ENCODE measurements around the gene VPS37B. TPM values are rescaled to one million over a fixed set of nuclear protein-coding genes. Genes with fewer than 3 reads are reported as not detected.
"Not testable (repeated sequence)": the region's sequence is repeated elsewhere in the genome, so short reads cannot be mapped to it uniquely, and the experiment has no call there.

VPS37B gene, protein sequence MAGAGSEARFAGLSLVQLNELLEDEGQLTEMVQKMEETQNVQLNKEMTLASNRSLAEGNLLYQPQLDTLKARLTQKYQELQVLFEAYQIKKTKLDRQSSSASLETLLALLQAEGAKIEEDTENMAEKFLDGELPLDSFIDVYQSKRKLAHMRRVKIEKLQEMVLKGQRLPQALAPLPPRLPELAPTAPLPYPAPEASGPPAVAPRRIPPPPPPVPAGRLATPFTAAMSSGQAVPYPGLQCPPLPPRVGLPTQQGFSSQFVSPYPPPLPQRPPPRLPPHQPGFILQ
- total RNA-seq: 1 to 10 TPM; 4.8 to 8.2 (median 7.6) TPM

DNA sequence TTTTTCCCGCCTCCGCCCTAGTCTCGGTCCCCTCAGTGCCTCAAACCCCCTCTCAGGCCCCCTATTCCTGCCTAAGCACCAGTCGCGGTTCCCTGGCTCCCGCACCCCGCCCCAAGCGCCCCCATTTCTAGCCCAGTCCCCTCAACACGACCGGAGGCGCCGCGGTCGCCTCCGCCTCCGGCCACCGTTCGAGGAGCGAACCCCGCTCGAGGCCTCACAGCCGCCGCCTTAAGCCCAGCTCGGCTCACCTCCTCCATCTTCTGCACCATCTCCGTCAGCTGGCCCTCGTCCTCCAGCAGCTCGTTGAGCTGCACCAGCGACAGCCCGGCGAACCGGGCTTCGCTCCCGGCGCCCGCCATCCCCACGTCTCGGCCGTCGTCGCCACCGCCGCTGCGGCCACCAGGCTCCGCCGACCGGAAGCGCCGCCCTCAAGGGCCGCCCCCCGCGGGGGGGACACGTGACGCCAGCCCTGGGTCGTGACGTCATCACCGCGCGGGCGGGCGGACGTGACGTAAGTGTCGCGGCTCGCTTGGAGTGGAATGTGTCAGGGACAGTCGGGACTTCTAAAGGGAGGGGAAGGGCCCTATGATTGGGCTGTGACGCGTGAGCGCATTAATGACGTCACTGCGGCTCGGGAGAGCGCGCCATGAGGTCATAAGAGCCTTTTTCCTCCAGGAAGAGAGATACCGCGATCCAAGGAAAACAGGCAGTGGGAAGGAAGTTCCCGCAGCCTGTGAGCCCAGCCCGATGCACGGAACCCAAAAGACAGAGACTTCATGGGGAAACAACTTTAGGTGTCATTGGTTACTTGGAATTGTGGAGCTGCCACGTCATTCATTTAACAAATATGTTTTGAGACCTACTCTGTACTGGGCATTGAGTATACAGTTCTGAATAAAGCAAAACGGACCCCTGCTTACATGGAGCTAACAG lies at the start of gene VPS37B:
Gene VPS37B, minus strand, starts transcription at position 421 of the 933 bp plus-strand sequence. Its CDS starts 62 bp downstream, at position 359.
- H3K4me3 ChIP-seq: peak within 1 kb of the TSS; percentile 82 to 96 (median 94)
- intact Hi-C loops (cut with DNase I; ENCODE audit: low total_unique reads): loop anchor here (2.0 kb wide), 2 partner anchors 25 to 79 kb away; partner anchors contain the start of gene OGFOD2
- no peaks in the 10 kb centered on the region for H3K36me3 ChIP-seq
- DNase-seq: peak; percentile 13 to 52
- peak; percentile 68 to 81 for ATAC-seq
- no peaks in the 10 kb centered on the region for H3K9me3 ChIP-seq
- H3K27me3 ChIP-seq: no peaks in the 10 kb centered on the region
- TF ChIP-seq, protein P1, sequence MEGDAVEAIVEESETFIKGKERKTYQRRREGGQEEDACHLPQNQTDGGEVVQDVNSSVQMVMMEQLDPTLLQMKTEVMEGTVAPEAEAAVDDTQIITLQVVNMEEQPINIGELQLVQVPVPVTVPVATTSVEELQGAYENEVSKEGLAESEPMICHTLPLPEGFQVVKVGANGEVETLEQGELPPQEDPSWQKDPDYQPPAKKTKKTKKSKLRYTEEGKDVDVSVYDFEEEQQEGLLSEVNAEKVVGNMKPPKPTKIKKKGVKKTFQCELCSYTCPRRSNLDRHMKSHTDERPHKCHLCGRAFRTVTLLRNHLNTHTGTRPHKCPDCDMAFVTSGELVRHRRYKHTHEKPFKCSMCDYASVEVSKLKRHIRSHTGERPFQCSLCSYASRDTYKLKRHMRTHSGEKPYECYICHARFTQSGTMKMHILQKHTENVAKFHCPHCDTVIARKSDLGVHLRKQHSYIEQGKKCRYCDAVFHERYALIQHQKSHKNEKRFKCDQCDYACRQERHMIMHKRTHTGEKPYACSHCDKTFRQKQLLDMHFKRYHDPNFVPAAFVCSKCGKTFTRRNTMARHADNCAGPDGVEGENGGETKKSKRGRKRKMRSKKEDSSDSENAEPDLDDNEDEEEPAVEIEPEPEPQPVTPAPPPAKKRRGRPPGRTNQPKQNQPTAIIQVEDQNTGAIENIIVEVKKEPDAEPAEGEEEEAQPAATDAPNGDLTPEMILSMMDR (IDR thresholded peaks at IDR 0.05 in 4 of 5, conservative IDR thresholded peaks at IDR 0.05 in 1 of 5): peak in 2 of 5 experiments; percentile 11 to 40
- peak; percentile 80 to 82 for TF ChIP-seq POLR2A (IDR thresholded peaks at IDR 0.05)
- peaks cover 39 to 46% of the 10 kb centered on the region in 2 donors for H3K4me1 ChIP-seq
- peak within 1 kb of the TSS; percentile 79 to 85 (median 84) for H3K27ac ChIP-seq
- in situ Hi-C loops (cut with MboI; ENCODE audit: low sequenced_read_pairs in 4 of 4): no loop called here

DNA sequence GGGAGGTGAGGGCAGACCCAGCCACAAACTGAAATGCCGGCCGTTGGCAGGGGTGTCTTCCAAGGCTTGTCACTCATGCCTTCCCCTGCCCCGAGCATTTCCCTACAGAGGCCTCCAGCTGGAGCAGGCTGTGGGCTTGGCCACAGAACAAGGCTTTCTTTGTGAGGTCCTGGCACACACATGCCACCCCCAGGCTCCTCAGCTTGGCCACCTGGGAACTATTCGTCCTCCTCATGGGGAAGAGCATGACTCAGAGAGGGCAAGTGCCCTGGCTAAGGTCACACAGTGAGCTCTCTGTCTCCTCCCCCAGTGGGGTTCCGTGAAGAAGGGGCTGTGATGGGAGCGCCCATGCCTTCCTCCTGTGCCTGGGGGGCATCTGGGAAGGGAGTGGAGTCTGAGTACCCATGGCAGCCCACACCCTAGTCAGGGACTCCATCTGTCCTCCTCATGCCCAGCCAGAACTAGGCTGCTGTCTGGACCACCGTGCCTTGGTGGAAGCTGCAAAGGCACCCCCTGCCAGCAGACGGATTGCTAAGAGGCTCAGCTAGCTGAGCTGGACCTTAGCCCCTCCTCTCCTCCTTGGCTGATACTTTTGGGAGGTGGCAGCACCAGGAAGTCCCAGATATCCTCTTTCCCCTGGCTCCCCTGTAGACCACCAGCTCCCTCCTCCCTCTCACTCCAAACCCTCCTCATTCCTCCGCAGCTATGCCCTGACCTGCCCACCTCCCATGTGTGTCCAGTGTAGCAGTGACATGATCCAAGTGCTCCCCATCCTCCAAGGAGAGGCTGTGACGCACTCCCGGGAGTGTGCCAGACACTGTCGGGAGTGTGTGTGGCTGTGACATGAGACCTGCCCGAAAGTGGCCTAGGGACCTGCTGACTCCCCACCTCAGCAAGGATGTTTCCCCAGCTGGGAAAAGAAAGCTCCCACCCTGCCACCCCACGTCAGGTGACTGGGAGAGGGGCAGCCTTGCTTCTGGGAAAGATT lies 49.0 kb upstream of the VPS37B start:
- DNase-seq (no peak), ATAC-seq (no peak)
- Histone ChIP-seq H3K4me1 (peaks cover 10 to 11% of the 10 kb centered on the region in 2 donors), H3K27ac (peak overlapping the region in 3 of 4 donors; percentile 57 to 71 (median 69)), H3K9me3 (no peaks in the 10 kb centered on the region), H3K27me3 (no peaks in the 10 kb centered on the region), H3K4me3 (no peak overlapping the region), H3K36me3 (no peaks in the 10 kb centered on the region)
- intact Hi-C loops (cut with DNase I; ENCODE audit: low total_unique reads) (no loop called here), in situ Hi-C loops (cut with MboI; ENCODE audit: low sequenced_read_pairs in 4 of 4) (no loop called here)
- TF ChIP-seq, protein P1 (IDR thresholded peaks at IDR 0.05 in 4 of 5, conservative IDR thresholded peaks at IDR 0.05 in 1 of 5): no peak
- TF ChIP-seq POLR2A (IDR thresholded peaks at IDR 0.05): no peak

DNA sequence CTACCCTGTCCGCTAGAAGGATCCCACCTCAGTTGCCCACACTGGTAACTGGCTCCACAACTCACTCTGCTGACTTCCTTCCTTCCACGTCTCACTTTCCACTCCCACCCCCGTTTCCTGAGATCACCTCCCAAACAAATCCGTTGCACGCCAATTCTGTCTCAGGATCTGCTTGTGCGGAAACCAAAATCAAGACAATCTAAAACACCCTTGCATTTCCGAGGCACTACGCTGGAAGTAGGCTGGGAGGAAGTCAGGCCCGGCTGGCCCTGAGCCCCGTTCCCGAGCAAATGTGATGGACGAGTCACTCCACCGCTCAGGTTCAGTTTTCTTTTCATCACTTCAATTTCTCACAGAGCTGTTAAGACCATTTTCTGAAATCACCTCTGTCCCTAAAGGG lies 47.3 kb upstream of the VPS37B start:
- no peaks in the 10 kb centered on the region for H3K36me3 ChIP-seq
- in situ Hi-C loops (cut with MboI; ENCODE audit: low sequenced_read_pairs in 4 of 4): no loop called here
- TF ChIP-seq, protein P1 (IDR thresholded peaks at IDR 0.05 in 4 of 5, conservative IDR thresholded peaks at IDR 0.05 in 1 of 5): no peak
- TF ChIP-seq POLR2A (IDR thresholded peaks at IDR 0.05): no peak
- intact Hi-C loops (cut with DNase I; ENCODE audit: low total_unique reads): no loop called here
- no peak overlapping the region for H3K4me3 ChIP-seq
- ATAC-seq (no peak), DNase-seq (no peak)
- no peaks in the 10 kb centered on the region for H3K9me3 ChIP-seq
- H3K27ac ChIP-seq: peak overlapping the region; percentile 24 to 71 (median 63)
- H3K27me3 ChIP-seq: no peaks in the 10 kb centered on the region
- peaks cover 11 to 12% of the 10 kb centered on the region in 2 donors for H3K4me1 ChIP-seq

DNA sequence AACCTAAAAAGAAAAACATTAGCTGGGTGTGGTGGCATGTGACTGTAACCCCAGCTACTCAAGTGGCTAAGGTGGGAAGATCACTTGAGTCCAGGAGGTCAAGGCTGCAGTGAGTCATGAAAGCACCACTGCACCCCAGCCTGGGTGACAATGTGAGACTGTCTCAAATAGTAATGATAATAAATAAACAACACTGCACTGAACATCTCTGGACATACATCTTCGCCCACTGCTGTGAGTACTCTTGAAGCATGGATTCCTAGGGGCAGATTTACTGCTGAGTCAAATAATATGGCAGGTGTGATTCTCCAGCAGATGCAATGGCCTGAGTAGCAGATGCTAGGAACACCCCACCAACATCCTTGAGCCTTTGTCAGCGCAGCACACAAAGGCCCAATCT lies 46.7 kb upstream of the VPS37B start:
- ATAC-seq: no peak
- H3K4me3 ChIP-seq: no peak overlapping the region
- no peaks in the 10 kb centered on the region for H3K36me3 ChIP-seq
- H3K27me3 ChIP-seq: no peaks in the 10 kb centered on the region
- DNase-seq: no peak
- TF ChIP-seq, protein P1 (IDR thresholded peaks at IDR 0.05 in 4 of 5, conservative IDR thresholded peaks at IDR 0.05 in 1 of 5): no peak
- no peak for TF ChIP-seq POLR2A (IDR thresholded peaks at IDR 0.05)
- no peaks in the 10 kb centered on the region for H3K9me3 ChIP-seq
- peaks cover 12 to 14% of the 10 kb centered on the region in 2 donors for H3K4me1 ChIP-seq
- in situ Hi-C loops (cut with MboI; ENCODE audit: low sequenced_read_pairs in 4 of 4): no loop called here
- intact Hi-C loops (cut with DNase I; ENCODE audit: low total_unique reads): no loop called here
- H3K27ac ChIP-seq: peak overlapping the region; percentile 24 to 71 (median 63)

DNA sequence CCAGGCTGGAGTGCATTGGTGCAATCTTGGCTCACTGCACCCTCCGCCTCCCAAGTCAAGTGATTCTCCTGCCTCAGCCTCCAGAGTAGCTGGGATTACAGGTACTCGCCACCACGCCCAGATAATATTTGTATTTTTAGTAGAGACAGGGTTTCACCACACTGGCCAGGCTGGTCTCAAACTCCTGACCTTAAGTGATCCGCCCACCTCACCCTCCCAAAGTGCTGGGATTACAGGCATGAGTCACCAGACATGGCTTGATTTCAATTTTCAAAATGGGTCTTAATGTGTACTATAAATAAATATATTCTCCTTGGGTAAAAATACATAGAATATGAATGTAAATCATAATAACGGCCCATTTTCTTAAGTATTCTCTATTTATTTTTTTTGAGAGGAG lies 45.4 kb upstream of the VPS37B start:
- H3K9me3 ChIP-seq; H3K36me3 ChIP-seq; in situ Hi-C loops (cut with MboI; ENCODE audit: low sequenced_read_pairs in 4 of 4); H3K27me3 ChIP-seq; DNase-seq; H3K27ac ChIP-seq; intact Hi-C loops (cut with DNase I; ENCODE audit: low total_unique reads); H3K4me3 ChIP-seq; H3K4me1 ChIP-seq; ATAC-seq: not testable (repeated sequence)
